ENCODE results near the gene ASMT.
A peak's percentile ranks its signal among the peaks of the same experiment; 100 is the strongest.
"Not testable (repeated sequence)": the region's sequence is repeated elsewhere in the genome, so short reads cannot be mapped to it uniquely, and the experiment has no call there.

The ASMT gene

GRCh38 chrX:1614927-1615326, at the start of gene ASMT:
ASMT (plus strand) TSS chrX:1615059; CDS start chrX:1615200, 141 bp downstream.
- H3K9me3 ChIP-seq (ENCODE audit: low read length) = peaks cover 2% of the 10 kb centered on the region
- peak within 1 kb of the TSS; percentile 43 for H2AFZ ChIP-seq (ENCODE audit: low read depth, low read length)
- H3K4me3 ChIP-seq (ENCODE audit: low read length) = no peak within 1 kb of the TSS
- no peaks in the 10 kb centered on the region for H3K4me1 ChIP-seq (ENCODE audit: insufficient read depth, low read length)
- H3K36me3 ChIP-seq (ENCODE audit: insufficient read depth, low read length) = no peaks in the 10 kb centered on the region
- H3K27me3 ChIP-seq (ENCODE audit: insufficient read depth, low read length) = no peaks in the 10 kb centered on the region

GRCh38 chrX:1574181-1574580, 40.7 kb upstream of the ASMT start:
- H3K9me3 ChIP-seq (ENCODE audit: low read length); H2AFZ ChIP-seq (ENCODE audit: low read depth, low read length); H3K27me3 ChIP-seq (ENCODE audit: insufficient read depth, low read length); H3K4me3 ChIP-seq (ENCODE audit: low read length); H3K4me1 ChIP-seq (ENCODE audit: insufficient read depth, low read length); H3K36me3 ChIP-seq (ENCODE audit: insufficient read depth, low read length): not testable (repeated sequence)

DNA sequence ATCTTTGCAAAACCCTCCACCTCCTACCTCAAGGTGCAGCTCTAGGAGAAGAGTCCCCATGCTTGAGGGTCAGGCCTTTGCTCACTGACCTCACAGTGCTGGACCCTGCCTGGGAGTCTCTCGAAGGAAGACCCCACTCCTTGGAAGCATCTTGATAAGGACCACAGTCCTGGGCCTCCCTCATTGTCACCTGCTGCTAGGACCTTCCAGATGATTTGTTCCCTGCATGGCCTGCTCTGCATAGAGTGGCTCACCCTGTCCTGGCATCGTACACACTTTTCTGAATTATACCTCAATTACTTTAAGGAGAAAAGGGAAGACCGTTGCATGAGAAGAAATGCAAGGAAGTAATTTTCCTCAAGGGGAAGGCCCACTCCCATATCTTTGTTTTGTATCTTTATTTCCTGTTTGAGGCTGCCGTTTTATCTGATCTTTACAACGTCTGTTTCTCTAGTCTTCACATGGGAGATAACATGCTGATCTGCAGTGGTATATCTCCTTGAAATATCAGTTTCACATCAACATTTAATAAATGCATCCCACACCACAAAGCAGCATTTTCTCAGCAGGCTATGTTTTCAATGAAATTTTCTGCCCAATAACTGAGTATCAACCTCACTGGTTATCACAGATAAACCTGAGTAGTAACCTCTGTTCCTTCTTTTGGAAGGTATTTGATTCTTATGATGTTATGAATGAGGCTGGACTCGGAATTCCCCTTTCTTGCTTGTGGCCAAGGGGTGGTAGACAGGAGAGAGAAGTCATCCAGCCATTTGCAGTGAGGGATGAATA, 38.5 kb upstream of the ASMT start:
- no peaks in the 10 kb centered on the region for H3K9me3 ChIP-seq (ENCODE audit: low read length)
- H3K36me3 ChIP-seq (ENCODE audit: insufficient read depth, low read length) = no peaks in the 10 kb centered on the region
- H3K27me3 ChIP-seq (ENCODE audit: insufficient read depth, low read length) = no peaks in the 10 kb centered on the region
- no peak overlapping the region for H3K4me3 ChIP-seq (ENCODE audit: low read length)
- H3K4me1 ChIP-seq (ENCODE audit: insufficient read depth, low read length) = no peaks in the 10 kb centered on the region
- H2AFZ ChIP-seq (ENCODE audit: low read depth, low read length) = no peak overlapping the region

GRCh38 chrX:1577845-1578244, 37.0 kb upstream of the ASMT start:
- H2AFZ ChIP-seq (ENCODE audit: low read depth, low read length) = no peak overlapping the region
- H3K4me1 ChIP-seq (ENCODE audit: insufficient read depth, low read length) = no peaks in the 10 kb centered on the region
- H3K27me3 ChIP-seq (ENCODE audit: insufficient read depth, low read length) = no peaks in the 10 kb centered on the region
- H3K36me3 ChIP-seq (ENCODE audit: insufficient read depth, low read length) = no peaks in the 10 kb centered on the region
- H3K9me3 ChIP-seq (ENCODE audit: low read length) = no peaks in the 10 kb centered on the region
- no peak overlapping the region for H3K4me3 ChIP-seq (ENCODE audit: low read length)

DNA sequence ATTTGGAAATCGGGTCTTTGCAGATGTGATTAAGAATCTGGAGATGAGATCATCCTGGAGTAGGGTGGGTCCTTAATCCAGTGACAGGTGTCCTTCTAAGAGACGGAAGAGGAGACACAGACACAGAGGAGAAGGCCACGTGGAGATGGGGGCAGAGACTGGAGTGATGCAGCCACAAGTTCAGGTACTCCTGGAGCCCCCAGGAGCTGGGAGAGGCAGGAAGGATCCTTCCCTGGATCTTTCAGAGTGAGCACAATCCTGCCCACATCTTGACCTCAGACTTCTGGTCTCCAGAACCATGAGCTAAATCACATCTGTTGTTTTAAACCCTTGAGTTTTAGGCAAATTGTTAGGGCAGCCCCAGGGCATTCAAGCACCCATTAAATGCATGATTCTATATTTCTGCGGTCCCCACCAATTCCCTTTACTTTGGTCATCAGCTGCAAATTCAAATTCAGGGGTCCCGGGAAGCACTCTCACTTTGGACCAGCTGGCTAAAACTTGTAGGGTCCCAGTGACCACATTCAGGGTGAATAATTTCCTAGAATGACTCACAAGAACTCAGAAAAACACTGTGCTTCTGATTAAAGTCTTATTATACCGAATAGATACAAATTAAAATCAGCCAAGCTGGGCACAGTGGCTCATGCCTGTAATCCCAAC, 36.2 kb upstream of the ASMT start:
- Histone ChIP-seq H3K36me3 (ENCODE audit: insufficient read depth, low read length) (no peaks in the 10 kb centered on the region), H2AFZ (ENCODE audit: low read depth, low read length) (no peak overlapping the region), H3K27me3 (ENCODE audit: insufficient read depth, low read length) (no peaks in the 10 kb centered on the region), H3K4me1 (ENCODE audit: insufficient read depth, low read length) (no peaks in the 10 kb centered on the region), H3K4me3 (ENCODE audit: low read length) (no peak overlapping the region), H3K9me3 (ENCODE audit: low read length) (no peaks in the 10 kb centered on the region)

DNA sequence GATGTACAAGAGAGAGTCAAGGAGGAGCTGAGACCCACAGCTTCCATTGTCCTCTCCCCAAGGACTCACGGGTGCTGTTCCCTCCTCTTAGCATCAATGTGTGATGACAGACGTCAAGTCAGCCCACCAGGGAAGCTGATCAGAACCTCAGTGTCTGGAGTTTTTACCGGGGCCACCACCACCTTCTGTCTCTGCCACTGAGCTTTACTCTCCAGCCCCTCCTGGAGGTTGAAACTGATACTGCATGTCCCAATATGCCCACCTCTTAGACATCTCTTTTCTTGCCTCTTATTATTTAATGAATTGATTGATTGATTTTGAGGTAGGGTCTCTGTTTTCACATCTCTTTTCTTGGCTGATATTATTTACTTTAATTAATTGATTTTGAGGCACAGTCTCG, 33.7 kb upstream of the ASMT start:
- Histone ChIP-seq H3K9me3 (ENCODE audit: low read length) (no peaks in the 10 kb centered on the region), H3K4me1 (ENCODE audit: insufficient read depth, low read length) (no peaks in the 10 kb centered on the region)

GRCh38 chrX:1582686-1583437, 32.0 kb upstream of the ASMT start:
- Histone ChIP-seq H3K27me3 (ENCODE audit: insufficient read depth, low read length) (no peaks in the 10 kb centered on the region), H2AFZ (ENCODE audit: low read depth, low read length) (no peak overlapping the region), H3K9me3 (ENCODE audit: low read length) (no peaks in the 10 kb centered on the region), H3K4me1 (ENCODE audit: insufficient read depth, low read length) (no peaks in the 10 kb centered on the region), H3K36me3 (ENCODE audit: insufficient read depth, low read length) (no peaks in the 10 kb centered on the region), H3K4me3 (ENCODE audit: low read length) (no peak overlapping the region)

More for the DNA sequence above, 33.7 kb upstream of the ASMT start:
- no peak overlapping the region for H2AFZ ChIP-seq (ENCODE audit: low read depth, low read length)
- no peak overlapping the region for H3K4me3 ChIP-seq (ENCODE audit: low read length)
- no peaks in the 10 kb centered on the region for H3K36me3 ChIP-seq (ENCODE audit: insufficient read depth, low read length)
- no peaks in the 10 kb centered on the region for H3K27me3 ChIP-seq (ENCODE audit: insufficient read depth, low read length)

GRCh38 chrX:1584237-1585011, 30.4 kb upstream of the ASMT start:
- Histone ChIP-seq H3K4me1 (ENCODE audit: insufficient read depth, low read length) (no peaks in the 10 kb centered on the region), H2AFZ (ENCODE audit: low read depth, low read length) (no peak overlapping the region), H3K36me3 (ENCODE audit: insufficient read depth, low read length) (no peaks in the 10 kb centered on the region), H3K4me3 (ENCODE audit: low read length) (no peak overlapping the region), H3K9me3 (ENCODE audit: low read length) (no peaks in the 10 kb centered on the region), H3K27me3 (ENCODE audit: insufficient read depth, low read length) (no peaks in the 10 kb centered on the region)

DNA sequence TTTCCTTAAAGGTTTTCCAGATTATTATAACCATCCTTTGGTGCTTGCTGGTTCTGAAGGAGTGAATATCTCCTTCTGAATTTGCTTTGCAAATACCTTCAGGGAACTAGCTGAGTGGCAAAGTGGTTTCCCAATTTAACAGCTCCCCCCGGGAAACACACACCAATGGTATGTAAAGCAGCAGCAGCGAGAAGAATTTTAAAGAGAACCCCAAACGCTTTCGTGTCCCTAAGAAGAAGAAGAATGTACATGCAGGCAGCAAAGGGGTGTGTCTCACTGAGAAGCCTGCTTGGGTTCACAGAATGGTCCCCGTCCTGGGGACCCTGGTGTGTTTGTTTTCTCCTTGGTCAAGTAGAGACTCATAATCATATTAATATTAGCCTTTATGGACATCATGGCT, 27.7 kb upstream of the ASMT start:
- Histone ChIP-seq H3K36me3 (ENCODE audit: insufficient read depth, low read length) (no peaks in the 10 kb centered on the region), H3K4me3 (ENCODE audit: low read length) (no peak overlapping the region), H2AFZ (ENCODE audit: low read depth, low read length) (peak overlapping the region; percentile 94), H3K27me3 (ENCODE audit: insufficient read depth, low read length) (no peaks in the 10 kb centered on the region), H3K9me3 (ENCODE audit: low read length) (no peaks in the 10 kb centered on the region), H3K4me1 (ENCODE audit: insufficient read depth, low read length) (peaks cover under 1% of the 10 kb centered on the region)

GRCh38 chrX:1589356-1590130, 25.3 kb upstream of the ASMT start:
- Histone ChIP-seq H3K27me3 (ENCODE audit: insufficient read depth, low read length) (no peaks in the 10 kb centered on the region), H3K9me3 (ENCODE audit: low read length) (no peaks in the 10 kb centered on the region), H3K4me1 (ENCODE audit: insufficient read depth, low read length) (peaks cover 14% of the 10 kb centered on the region), H3K4me3 (ENCODE audit: low read length) (no peak overlapping the region), H2AFZ (ENCODE audit: low read depth, low read length) (no peak overlapping the region), H3K36me3 (ENCODE audit: insufficient read depth, low read length) (peaks cover 13% of the 10 kb centered on the region)

DNA sequence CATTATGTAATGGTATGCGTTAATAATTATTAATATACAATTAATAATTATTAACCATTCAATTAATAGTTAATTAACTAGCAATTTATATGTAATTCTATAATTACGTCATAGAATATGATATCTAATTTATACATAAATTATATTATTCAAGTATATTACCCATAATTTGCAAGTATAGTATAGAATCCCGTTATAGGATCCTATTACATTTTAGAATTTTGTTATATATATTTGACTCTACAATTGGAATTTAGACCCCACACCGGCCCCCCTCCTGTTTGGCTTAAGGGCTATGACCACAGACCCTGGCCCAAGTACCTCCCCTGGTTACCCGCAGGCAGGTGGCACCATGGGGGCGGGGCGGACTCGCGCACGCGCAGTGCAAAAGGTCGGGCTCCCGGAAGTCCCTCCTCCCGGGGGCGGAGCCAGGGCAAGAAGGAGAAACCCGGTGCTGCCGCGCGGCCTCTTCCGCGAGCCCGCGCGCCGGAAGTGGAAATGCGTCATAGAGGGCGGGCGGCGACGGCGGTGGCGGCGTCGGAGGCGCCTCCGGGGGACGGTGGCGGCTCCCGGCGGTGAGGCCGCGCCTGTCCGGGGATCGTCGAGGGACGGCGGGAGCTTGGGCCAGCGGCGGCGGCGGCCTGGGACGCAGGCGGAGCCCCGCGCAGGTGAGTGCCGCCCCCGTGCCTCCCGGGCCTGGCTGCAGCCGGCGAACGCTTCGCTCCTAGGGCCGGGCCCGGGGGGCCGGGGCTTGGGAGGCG, 23.6 kb upstream of the ASMT start, which contains the start of gene AKAP17A:
Gene AKAP17A, plus strand, starts transcription at position 503 of the 761 bp plus-strand sequence. CDS start 1,859 bp downstream, outside the sequence.
- Histone ChIP-seq H2AFZ (ENCODE audit: low read depth, low read length) (no peak within 1 kb of the TSS), H3K36me3 (ENCODE audit: insufficient read depth, low read length) (peaks cover 30% of the 10 kb centered on the region), H3K4me1 (ENCODE audit: insufficient read depth, low read length) (peaks cover 14% of the 10 kb centered on the region), H3K4me3 (ENCODE audit: low read length) (peak within 1 kb of the TSS; percentile 87), H3K9me3 (ENCODE audit: low read length) (no peaks in the 10 kb centered on the region), H3K27me3 (ENCODE audit: insufficient read depth, low read length) (no peaks in the 10 kb centered on the region)
